Gastroesophageal sphincter (tissue), 4 donors: Measurements from ENCODE around the gene ZMYND12. TPM values are rescaled to one million over a fixed set of nuclear protein-coding genes. Genes with fewer than 3 reads are reported as not detected.

Source experiments
- ATAC-seq: fragments of 150-250 bp; one replicate; pipeline ENCODE4 v1.9.1; 2016; ENCODE audit warnings: mild to moderate bottlenecking, moderate library complexity
- H3K27ac ChIP-seq, 4 donors: fragments of 200-600 bp; sonication (generic) in 3 of 4; 1 replicate in 3 of 4; 2 replicates in 1 of 4; pipeline ENCODE4 v1.5.1; 2016 to 2019
- H3K27me3 ChIP-seq: fragments of 200-600 bp; sonication (generic); one replicate; pipeline ENCODE4 v1.5.1; 2019
- H3K36me3 ChIP-seq, 2 donors: fragments of 200-600 bp; sonication (generic); one replicate each; pipeline ENCODE4 v1.5.1; 2019; ENCODE audit warnings: control low read depth in 1 of 2
- H3K4me1 ChIP-seq, 3 donors: fragments of 200-600 bp; sonication (generic); 1 replicate in 2 of 3; 2 replicates in 1 of 3; pipeline ENCODE4 v1.5.1; 2016 to 2019; ENCODE audit warnings: control low read depth in 2 of 3
- H3K4me3 ChIP-seq, 2 donors: fragments of 200-600 bp; sonication (generic); one replicate each; pipeline ENCODE4 v1.5.1; 2019; ENCODE audit warnings: mild to moderate bottlenecking in 1 of 2, moderate library complexity in 1 of 2
- H3K9me3 ChIP-seq, 3 donors: fragments of 200-600 bp; sonication (generic); one replicate each; pipeline ENCODE4 v1.5.1; 2017 to 2019; ENCODE audit warnings: control low read depth in 2 of 3
- EP300 ChIP-seq: sonication (generic); formaldehyde crosslinking; IDR thresholded peaks from one replicate; pipeline ENCODE4 v1.6.1; 2017; ENCODE audit warnings: antibody characterized with exemption, mild to moderate bottlenecking
- POLR2A ChIP-seq, 2 donors: fragments of 450-650 bp; IDR thresholded peaks; one replicate each; pipeline ENCODE4 v1.6.1; 2017; ENCODE audit warnings: antibody characterized with exemption in 2 of 2, mild to moderate bottlenecking in 2 of 2, moderate library complexity in 1 of 2
- POLR2AphosphoS5 ChIP-seq: sonication (generic); formaldehyde crosslinking; IDR thresholded peaks from one replicate; pipeline ENCODE4 v1.6.1; 2017; ENCODE audit warnings: antibody characterized with exemption
- WGBS, 2 donors: methylation state at CpG; one replicate each; pipeline ENCODE4 v1.1.5; 2018; ENCODE audit warnings: low coverage in 1 of 2; 5-methylcytosine and 5-hydroxymethylcytosine counted together
- total RNA-seq, 4 donors: library from RNA; depleted of rRNA; stranded (reverse); fragments of >200 nt; gene quantifications; one replicate each; pipeline ENCODE4 v1.1.0, GENCODE V29; 2016
- TF ChIP-seq, protein P1 (sequence below), 4 experiments: fragments of 200-600 bp in 2 of 4; fragments of 450-650 bp in 2 of 4; sonication (generic) in 1 of 4; IDR thresholded peaks; one replicate each; pipeline ENCODE4 v1.5.1; 2017 to 2019; ENCODE audit warnings: antibody characterized with exemption in 4 of 4, mild to moderate bottlenecking in 2 of 4, moderate library complexity in 2 of 4

Gene ZMYND12
- total RNA-seq, 4 donors from 2014 or later: 0.31 to 1.9 TPM; not detected in 2

DNA sequence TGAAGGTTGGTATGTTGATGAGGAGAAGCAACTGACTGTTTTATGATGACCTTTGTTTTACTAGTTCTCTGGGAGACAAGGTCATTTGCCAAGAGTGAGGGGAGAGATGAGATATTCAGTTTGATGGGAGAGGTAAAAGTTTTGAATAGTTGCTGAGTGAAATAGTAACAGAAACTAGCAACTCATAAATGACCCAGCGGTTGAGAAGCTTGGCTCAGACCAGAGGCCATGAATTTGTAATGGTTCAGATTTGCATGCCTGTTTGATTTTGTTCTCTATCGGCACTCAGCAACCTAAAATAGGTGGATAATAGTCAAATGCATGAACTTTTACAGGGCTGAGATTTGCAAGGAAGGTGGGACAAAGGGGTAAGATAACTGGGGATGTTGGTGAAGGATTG is 13.9 kb upstream of the ZMYND12 start:
- no peak overlapping the region for H3K4me3 ChIP-seq
- TF ChIP-seq, protein P1, sequence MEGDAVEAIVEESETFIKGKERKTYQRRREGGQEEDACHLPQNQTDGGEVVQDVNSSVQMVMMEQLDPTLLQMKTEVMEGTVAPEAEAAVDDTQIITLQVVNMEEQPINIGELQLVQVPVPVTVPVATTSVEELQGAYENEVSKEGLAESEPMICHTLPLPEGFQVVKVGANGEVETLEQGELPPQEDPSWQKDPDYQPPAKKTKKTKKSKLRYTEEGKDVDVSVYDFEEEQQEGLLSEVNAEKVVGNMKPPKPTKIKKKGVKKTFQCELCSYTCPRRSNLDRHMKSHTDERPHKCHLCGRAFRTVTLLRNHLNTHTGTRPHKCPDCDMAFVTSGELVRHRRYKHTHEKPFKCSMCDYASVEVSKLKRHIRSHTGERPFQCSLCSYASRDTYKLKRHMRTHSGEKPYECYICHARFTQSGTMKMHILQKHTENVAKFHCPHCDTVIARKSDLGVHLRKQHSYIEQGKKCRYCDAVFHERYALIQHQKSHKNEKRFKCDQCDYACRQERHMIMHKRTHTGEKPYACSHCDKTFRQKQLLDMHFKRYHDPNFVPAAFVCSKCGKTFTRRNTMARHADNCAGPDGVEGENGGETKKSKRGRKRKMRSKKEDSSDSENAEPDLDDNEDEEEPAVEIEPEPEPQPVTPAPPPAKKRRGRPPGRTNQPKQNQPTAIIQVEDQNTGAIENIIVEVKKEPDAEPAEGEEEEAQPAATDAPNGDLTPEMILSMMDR (IDR thresholded peaks at IDR 0.05): no peak
- TF ChIP-seq POLR2AphosphoS5 (no peak), EP300 (no peak), POLR2A (IDR thresholded peaks at IDR 0.05) (no peak)
- WGBS, 2 donors: 85 to 92% methylated on average over 2 of the region's 2 CpGs
- no peak overlapping the region for H3K27ac ChIP-seq
- no peak for ATAC-seq
- H3K27me3 ChIP-seq: no peaks in the 10 kb centered on the region
- no peaks in the 10 kb centered on the region for H3K4me1 ChIP-seq
- no peaks in the 10 kb centered on the region for H3K9me3 ChIP-seq
- H3K36me3 ChIP-seq: peaks cover 0 to 5% of the 10 kb centered on the region in 2 donors

DNA sequence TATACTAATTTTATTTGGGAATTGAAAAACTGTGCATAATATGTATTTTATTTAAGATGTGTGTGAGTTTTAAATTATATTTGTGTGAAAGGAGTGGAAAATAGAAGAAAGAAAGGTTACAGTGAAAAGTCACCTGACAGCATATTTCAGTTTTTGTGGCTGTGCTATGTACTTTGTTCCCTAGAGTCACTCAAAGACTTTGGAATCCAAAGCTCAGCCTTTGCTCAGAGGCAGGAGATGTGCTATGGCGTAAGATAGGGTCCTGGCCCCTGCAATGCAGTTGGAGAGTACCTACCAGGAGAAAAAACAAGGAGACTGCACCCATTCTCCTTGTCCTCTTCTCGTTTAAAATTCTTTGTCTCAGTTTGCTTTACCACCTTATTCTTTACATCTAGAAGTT is 10.2 kb upstream of the ZMYND12 start:
- Histone ChIP-seq H3K4me1 (peaks cover 0 to 18% (median 4%) of the 10 kb centered on the region in 3 donors), H3K9me3 (no peaks in the 10 kb centered on the region), H3K27me3 (no peaks in the 10 kb centered on the region), H3K4me3 (no peak overlapping the region), H3K27ac (no peak overlapping the region), H3K36me3 (peaks cover 0 to 6% of the 10 kb centered on the region in 2 donors)
- no peak for ATAC-seq
- TF ChIP-seq EP300: no peak
- no peak for TF ChIP-seq POLR2A (IDR thresholded peaks at IDR 0.05)
- TF ChIP-seq POLR2AphosphoS5: no peak
- TF ChIP-seq, protein P1 (IDR thresholded peaks at IDR 0.05): no peak
- WGBS, 2 donors: 73 to 80% methylated on average over 2 of the region's 2 CpGs

- WGBS, 2 donors: 49 to 68% methylated on average over 3 of the region's 3 CpGs
- no peak overlapping the region for H3K27ac ChIP-seq
- H3K36me3 ChIP-seq: peaks cover 0 to 27% of the 10 kb centered on the region in 2 donors
- TF ChIP-seq POLR2AphosphoS5: no peak
- TF ChIP-seq, protein P1 (IDR thresholded peaks at IDR 0.05): no peak
- no peak for TF ChIP-seq POLR2A (IDR thresholded peaks at IDR 0.05)
- no peak for TF ChIP-seq EP300
- no peak for ATAC-seq
- H3K27me3 ChIP-seq: no peaks in the 10 kb centered on the region
- no peaks in the 10 kb centered on the region for H3K9me3 ChIP-seq
- H3K4me3 ChIP-seq: peak overlapping the region in 1 of 2 donors; percentile 76
- peaks cover 0 to 18% (median 4%) of the 10 kb centered on the region in 3 donors for H3K4me1 ChIP-seq
These were observed 8.1 kb upstream of the ZMYND12 start for GRCh38 chr1:42463921-42464320.

DNA sequence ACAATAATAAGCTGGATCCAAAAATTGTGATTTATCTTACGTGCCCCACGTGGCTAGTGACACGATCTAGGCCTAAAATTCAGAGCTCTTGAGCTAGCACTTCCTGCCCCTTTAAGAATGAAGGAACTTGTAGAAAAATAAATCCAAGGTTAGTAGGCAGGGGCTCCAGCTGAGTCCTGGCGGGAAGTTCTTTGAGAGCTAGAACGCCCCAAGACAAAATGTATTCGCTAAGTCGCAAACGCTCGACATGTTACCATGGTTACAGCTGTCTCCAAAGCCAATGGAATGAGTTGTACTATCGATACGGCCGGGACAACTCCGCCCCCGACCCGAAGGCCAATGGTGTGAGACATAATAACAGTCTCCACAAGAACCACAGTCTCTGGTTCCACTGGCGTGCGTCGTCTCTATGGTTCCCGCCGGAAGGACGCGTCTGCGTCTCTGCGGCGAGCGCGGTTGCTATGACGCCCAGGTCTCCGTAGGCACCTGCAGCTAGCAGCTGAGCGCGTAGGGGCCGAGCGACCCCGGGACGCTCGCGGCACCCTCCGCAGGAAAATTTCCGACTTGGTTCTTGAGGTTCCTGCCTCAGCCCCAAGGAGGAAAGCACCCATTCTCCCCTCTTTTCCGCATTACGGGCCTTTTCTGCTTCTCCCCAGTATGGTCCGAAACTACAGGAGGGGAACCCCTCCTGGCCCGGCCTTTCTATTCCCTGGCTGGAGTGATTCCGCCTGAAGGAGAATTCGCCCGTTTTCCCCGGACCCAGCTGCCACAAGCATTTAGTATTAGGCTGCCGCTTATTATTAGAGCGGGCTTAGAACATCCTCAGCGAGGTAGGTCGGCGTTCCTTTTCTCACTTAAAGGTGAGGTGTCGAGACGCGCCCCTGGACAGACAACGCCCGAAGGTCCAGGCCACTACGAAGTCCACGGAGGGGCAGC is 7.3 kb upstream of the ZMYND12 start, which contains the start of gene CCDC30:
Gene CCDC30, plus strand, starts transcription at position 459 of the 936 bp plus-strand sequence. CDS start 17,266 bp downstream, outside the sequence.
- TF ChIP-seq POLR2A (IDR thresholded peaks at IDR 0.05) (no peak), EP300 (no peak), POLR2AphosphoS5 (peak; percentile 56)
- TF ChIP-seq, protein P1 (IDR thresholded peaks at IDR 0.05): no peak
- ATAC-seq: peak; percentile 100
- Histone ChIP-seq H3K4me3 (peak within 1 kb of the TSS; percentile 46 to 76), H3K9me3 (no peaks in the 10 kb centered on the region), H3K36me3 (peaks cover 0 to 34% of the 10 kb centered on the region in 2 donors), H3K4me1 (peaks cover 0 to 24% (median 4%) of the 10 kb centered on the region in 3 donors), H3K27ac (peak within 1 kb of the TSS in 3 of 4 donors; percentile 39 to 66 (median 64)), H3K27me3 (no peaks in the 10 kb centered on the region)
- WGBS, 2 donors: 1% methylated on average over 18 to 31 of the region's 59 CpGs
